Astrocyte (in vitro differentiated cells and primary cell): ENCODE measurements around the gene MED13L. TPM values are rescaled to one million over a fixed set of nuclear protein-coding genes. Genes with fewer than 3 reads are reported as not detected.

ENCODE experiments used
- DNase-seq: peaks from one replicate; pipeline ENCODE4 v3.0.0-alpha.2; 2010; ENCODE audit warnings: low read depth
- FAIRE-seq: peaks from 2 replicates; lab custom pipeline; 2011; peaks lifted over from hg19 to GRCh38; lab: Jason Lieb, UNC
- H2AFZ ChIP-seq: 2 replicates; pipeline ENCODE4 v1.6.0; 2012; ENCODE audit warnings: low read depth, low read length, inconsistent platforms
- H3K27ac ChIP-seq: 2 replicates; pipeline ENCODE4 v1.5.1; 2011; ENCODE audit warnings: low read depth, low read length, inconsistent platforms
- H3K27me3 ChIP-seq: 2 replicates; pipeline ENCODE4 v1.6.0; 2011; ENCODE audit warnings: low read length, inconsistent platforms; ENCODE audit not compliant: insufficient read depth
- H3K36me3 ChIP-seq: 2 replicates; pipeline ENCODE4 v1.5.1; 2011; ENCODE audit warnings: low read length, inconsistent platforms; ENCODE audit not compliant: insufficient read depth
- H3K4me1 ChIP-seq: 2 replicates; pipeline ENCODE4 v1.5.1; 2011; ENCODE audit warnings: low read length, inconsistent platforms; ENCODE audit not compliant: insufficient read depth
- H3K4me2 ChIP-seq: 2 replicates; pipeline ENCODE4 v1.6.0; 2012; ENCODE audit warnings: low read length, inconsistent platforms
- H3K4me3 ChIP-seq: 2 replicates; pipeline ENCODE4 v1.5.1; 2011; ENCODE audit warnings: low read depth, mild to moderate bottlenecking, low read length, inconsistent platforms; ENCODE audit not compliant: insufficient read depth
- H3K79me2 ChIP-seq: 2 replicates; pipeline ENCODE4 v1.6.0; 2012; ENCODE audit warnings: mild to moderate bottlenecking, low read length, inconsistent platforms; ENCODE audit not compliant: insufficient read depth
- H3K9ac ChIP-seq: 2 replicates; pipeline ENCODE4 v1.6.0; 2012; ENCODE audit warnings: mild to moderate bottlenecking, low read length, inconsistent platforms
- H3K9me3 ChIP-seq: 2 replicates; pipeline ENCODE4 v1.5.1; 2012; ENCODE audit warnings: low read depth, mild to moderate bottlenecking, low read length, inconsistent platforms; ENCODE audit not compliant: insufficient read depth
- H4K20me1 ChIP-seq: 2 replicates; pipeline ENCODE4 v1.6.0; 2012; ENCODE audit warnings: low read length, inconsistent platforms; ENCODE audit not compliant: insufficient read depth
- H3K27ac Mint-ChIP-seq: one replicate; pipeline ENCODE4 v1.8.0; 2021; ENCODE audit warnings: mild to moderate bottlenecking, mixed read lengths; ENCODE audit not compliant: unreplicated experiment
- H3K27me3 Mint-ChIP-seq: one replicate; pipeline ENCODE4 v1.8.0; 2021; ENCODE audit warnings: low read depth, mixed read lengths; ENCODE audit not compliant: unreplicated experiment
- H3K36me3 Mint-ChIP-seq: one replicate; pipeline ENCODE4 v1.8.0; 2021; ENCODE audit warnings: low read depth, mixed read lengths; ENCODE audit not compliant: unreplicated experiment
- H3K4me1 Mint-ChIP-seq: one replicate; pipeline ENCODE4 v1.8.0; 2021; ENCODE audit warnings: low read depth, mixed read lengths; ENCODE audit not compliant: unreplicated experiment
- H3K4me3 Mint-ChIP-seq: one replicate; pipeline ENCODE4 v1.8.0; 2021; ENCODE audit warnings: mild to moderate bottlenecking, moderate library complexity, mixed read lengths; ENCODE audit not compliant: unreplicated experiment
- H3K9me3 Mint-ChIP-seq: one replicate; pipeline ENCODE4 v1.8.0; 2021; ENCODE audit warnings: mild to moderate bottlenecking, mixed read lengths; ENCODE audit not compliant: unreplicated experiment
- EZH2 ChIP-seq: IDR thresholded peaks from 2 replicates; pipeline ENCODE4 v1.6.1; 2012; ENCODE audit warnings: mild to moderate bottlenecking, low read length, inconsistent platforms; ENCODE audit not compliant: insufficient read depth
- total RNA-seq: library from RNA; stranded (reverse); gene quantifications from 2 replicates; pipeline ENCODE4 v1.2.1, GENCODE V29; 2021
- TF ChIP-seq, protein P1 (sequence below): IDR thresholded peaks from 2 replicates; pipeline ENCODE4 v1.5.1; 2011; ENCODE audit warnings: low read depth, mild to moderate bottlenecking, inconsistent platforms, low read length, moderate library complexity; ENCODE audit not compliant: insufficient read depth

The MED13L gene
- total RNA-seq, 1 donor from 2014 or later = 153 TPM

DNA sequence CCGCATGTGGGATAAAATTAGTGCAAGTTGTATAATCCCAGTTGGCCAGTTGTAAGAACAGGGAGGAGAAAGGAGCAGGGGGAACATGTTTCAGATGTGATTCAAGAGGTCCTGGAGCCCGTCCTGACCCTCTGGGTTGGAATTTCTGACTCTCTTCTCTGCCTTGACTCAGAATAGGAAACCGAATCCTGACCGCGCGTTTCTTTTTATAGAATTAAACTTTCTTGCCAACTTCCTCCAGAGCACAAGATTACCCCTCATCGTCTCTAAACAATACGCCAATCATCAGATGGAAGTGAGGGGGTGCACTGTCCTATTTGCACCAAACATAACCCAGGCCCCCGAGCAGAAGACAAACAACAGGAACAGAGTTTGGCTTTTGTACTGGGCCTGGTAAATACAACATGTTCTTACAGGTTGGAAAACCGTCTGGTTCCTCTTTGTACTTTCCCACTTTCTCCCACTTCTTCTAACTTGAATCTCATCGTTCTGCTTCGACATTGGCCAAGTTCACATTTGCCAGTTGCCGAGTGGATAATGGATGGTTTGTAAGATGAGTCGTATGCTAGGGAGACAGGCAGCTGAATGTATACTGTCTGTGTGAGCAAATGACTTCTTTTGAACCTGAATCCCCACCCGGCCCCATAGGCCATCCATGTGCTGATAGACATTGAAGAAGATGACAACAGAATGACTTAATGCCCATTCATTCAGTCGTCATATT lies 42.6 kb upstream of the MED13L start:
- no peaks in the 10 kb centered on the region for H3K27me3 ChIP-seq
- DNase-seq (peak; percentile 97), FAIRE-seq (peak; percentile 92)
- TF ChIP-seq, protein P1, sequence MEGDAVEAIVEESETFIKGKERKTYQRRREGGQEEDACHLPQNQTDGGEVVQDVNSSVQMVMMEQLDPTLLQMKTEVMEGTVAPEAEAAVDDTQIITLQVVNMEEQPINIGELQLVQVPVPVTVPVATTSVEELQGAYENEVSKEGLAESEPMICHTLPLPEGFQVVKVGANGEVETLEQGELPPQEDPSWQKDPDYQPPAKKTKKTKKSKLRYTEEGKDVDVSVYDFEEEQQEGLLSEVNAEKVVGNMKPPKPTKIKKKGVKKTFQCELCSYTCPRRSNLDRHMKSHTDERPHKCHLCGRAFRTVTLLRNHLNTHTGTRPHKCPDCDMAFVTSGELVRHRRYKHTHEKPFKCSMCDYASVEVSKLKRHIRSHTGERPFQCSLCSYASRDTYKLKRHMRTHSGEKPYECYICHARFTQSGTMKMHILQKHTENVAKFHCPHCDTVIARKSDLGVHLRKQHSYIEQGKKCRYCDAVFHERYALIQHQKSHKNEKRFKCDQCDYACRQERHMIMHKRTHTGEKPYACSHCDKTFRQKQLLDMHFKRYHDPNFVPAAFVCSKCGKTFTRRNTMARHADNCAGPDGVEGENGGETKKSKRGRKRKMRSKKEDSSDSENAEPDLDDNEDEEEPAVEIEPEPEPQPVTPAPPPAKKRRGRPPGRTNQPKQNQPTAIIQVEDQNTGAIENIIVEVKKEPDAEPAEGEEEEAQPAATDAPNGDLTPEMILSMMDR = no peak
- no peak for TF ChIP-seq EZH2
- Mint-ChIP-seq H3K27me3 (peaks cover 3% of the 10 kb centered on the region), H3K4me3 (peak overlapping the region; percentile 28), H3K27ac (peak overlapping the region; percentile 55), H3K4me1 (peaks cover 14% of the 10 kb centered on the region), H3K9me3 (peaks cover 3% of the 10 kb centered on the region), H3K36me3 (no peaks in the 10 kb centered on the region)
- H3K4me2 ChIP-seq = peak overlapping the region; percentile 80
- H3K9me3 ChIP-seq = no peaks in the 10 kb centered on the region
- peak overlapping the region; percentile 84 for H3K27ac ChIP-seq
- H2AFZ ChIP-seq = peak overlapping the region; percentile 63
- H4K20me1 ChIP-seq = no peaks in the 10 kb centered on the region
- no peaks in the 10 kb centered on the region for H3K79me2 ChIP-seq
- no peaks in the 10 kb centered on the region for H3K36me3 ChIP-seq
- peaks cover 33% of the 10 kb centered on the region for H3K4me1 ChIP-seq
- H3K4me3 ChIP-seq = peak overlapping the region; percentile 45
- peak overlapping the region; percentile 67 for H3K9ac ChIP-seq

DNA sequence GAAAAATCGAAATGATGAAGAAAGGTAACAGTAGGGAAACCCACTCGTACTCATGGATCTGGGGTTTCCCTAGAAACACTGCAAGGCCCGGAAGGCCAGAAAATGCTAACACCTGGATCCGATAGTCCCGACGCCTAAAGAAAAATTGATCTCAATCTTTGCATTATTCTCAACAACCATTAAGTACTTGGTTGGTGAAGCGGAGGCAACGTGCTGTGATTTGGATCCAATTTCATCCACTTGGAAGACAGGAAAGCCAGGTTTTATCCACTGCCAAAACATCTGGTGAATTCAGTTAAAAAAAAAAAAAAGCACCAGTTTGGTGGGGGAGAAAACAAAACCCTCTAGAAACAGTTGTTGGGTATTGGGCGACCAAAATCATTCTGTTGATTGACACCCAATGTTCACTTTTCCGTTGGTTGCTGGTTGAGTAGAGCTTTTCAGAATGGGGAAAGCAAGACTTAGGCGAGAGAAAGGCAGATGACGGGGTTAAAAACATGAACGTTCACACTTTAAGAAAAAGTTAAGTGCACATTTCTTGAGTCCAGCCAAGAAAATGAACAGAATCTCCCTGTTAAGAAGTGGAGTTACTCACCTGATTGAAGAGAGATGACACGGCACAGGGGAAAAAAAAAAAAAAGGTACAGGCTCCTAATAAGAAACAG lies 41.9 kb upstream of the MED13L start:
- H3K27me3 Mint-ChIP-seq = peaks cover 3% of the 10 kb centered on the region
- peak overlapping the region; percentile 30 for H2AFZ ChIP-seq
- H3K4me1 ChIP-seq = peaks cover 33% of the 10 kb centered on the region
- no peaks in the 10 kb centered on the region for H3K27me3 ChIP-seq
- H3K27ac Mint-ChIP-seq = no peak overlapping the region
- peak overlapping the region; percentile 80 for H3K4me2 ChIP-seq
- H3K36me3 Mint-ChIP-seq = no peaks in the 10 kb centered on the region
- no peak for TF ChIP-seq EZH2
- TF ChIP-seq, protein P1 = no peak
- H3K79me2 ChIP-seq = no peaks in the 10 kb centered on the region
- H3K4me1 Mint-ChIP-seq = peaks cover 14% of the 10 kb centered on the region
- FAIRE-seq (no peak), DNase-seq (peak; percentile 30)
- H3K9me3 Mint-ChIP-seq = peaks cover 3% of the 10 kb centered on the region
- peak overlapping the region; percentile 67 for H3K9ac ChIP-seq
- no peak overlapping the region for H3K4me3 Mint-ChIP-seq
- no peaks in the 10 kb centered on the region for H4K20me1 ChIP-seq
- peak overlapping the region; percentile 84 for H3K27ac ChIP-seq
- no peaks in the 10 kb centered on the region for H3K9me3 ChIP-seq
- H3K4me3 ChIP-seq = peak overlapping the region; percentile 45
- no peaks in the 10 kb centered on the region for H3K36me3 ChIP-seq
